LNCaP clone FGC (cell line): ENCODE results near the gene ZHX3.

Source experiments
- DNase-seq: peaks from one replicate; pipeline ENCODE4 v3.0.0-alpha.2; 2011; ENCODE audit warnings: low read depth
- H3K4me3 ChIP-seq: 2 replicates; pipeline ENCODE4 v1.5.1; 2011; ENCODE audit warnings: mild to moderate bottlenecking, low read depth, low read length, control low read depth
- TF ChIP-seq, protein P1 (sequence below): IDR thresholded peaks from 2 replicates; pipeline ENCODE4 v1.5.1; 2012; ENCODE audit warnings: mild to moderate bottlenecking; ENCODE audit not compliant: control insufficient read depth, insufficient read depth; ENCODE audit errors: extremely low read depth

The ZHX3 gene

DNA sequence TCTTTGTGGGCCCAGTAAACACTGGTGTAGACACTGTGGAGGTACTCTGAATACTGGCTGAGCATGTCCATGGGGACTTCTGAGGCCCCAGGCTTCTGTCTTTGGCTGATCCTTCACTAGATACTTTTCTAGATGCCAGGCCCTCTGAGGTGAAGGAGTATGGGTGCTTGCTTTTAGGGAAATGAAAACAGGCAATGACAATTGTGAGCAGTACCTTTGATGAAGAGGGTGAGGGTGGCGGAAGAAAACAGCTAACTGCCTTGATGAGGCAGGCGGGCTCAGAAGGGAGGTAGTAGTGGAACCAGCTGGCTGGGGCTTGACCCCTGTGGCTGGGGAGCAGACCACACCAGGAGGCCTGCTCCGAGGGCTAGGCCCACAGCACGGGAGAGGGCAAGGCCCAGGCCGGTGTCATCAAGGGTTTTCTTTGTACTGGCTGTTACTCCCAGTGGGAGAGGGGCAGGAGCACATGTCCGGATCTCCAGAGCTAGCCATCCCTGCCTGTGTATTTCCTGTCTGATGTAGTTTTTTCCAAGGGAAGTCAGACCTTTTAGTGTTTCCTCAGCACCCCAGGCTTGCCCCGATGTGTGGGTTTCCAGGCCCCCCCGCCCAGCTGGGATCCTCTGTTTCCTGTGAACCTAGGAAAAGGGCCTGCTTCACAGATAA is 176.2 kb downstream of the ZHX3 start:
- DNase-seq = no peak
- no peak overlapping the region for H3K4me3 ChIP-seq

DNA sequence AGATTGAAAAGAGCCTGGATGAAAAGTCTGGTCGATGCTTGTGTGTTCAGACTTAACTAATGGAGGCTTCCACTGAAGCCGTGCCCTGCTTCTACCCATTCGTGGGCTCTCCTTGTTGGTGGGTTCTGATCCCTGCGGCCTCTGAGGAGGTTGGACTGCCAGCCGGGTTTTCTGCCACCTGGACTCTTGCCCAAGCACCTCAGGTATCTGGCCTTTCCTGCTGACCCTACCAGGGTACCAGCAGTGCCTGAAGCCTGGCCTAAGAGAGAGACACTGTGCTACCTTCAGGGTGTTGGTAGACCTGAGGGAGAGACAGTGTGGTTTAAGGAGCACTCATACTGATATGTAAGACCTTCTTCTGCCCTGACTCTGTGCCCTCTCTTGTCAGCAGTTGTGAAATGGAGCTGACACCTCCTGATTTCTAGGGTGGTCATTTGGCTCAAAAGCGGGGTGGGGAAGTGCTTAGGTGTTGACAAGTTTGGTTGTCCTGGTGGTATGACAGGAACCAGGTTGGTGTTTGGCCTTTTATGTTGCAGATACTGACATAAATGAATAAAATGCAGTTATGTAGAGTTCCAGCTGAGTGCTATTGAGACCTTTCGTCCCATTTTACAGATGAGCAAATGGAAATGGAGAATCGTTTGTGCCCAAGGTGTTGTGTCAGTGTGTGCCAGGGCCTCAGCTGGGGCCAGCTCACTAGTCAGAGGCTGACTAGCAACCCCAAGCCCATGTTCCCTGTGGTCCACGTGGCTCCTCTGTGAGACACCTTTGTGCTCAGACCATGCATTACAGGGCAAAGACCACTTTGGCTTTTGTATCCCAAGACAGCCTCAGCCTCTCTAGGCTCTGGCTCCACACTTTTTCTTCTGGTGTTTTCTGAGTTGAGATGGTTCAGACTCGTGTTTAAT is 177.1 kb downstream of the ZHX3 start:
- TF ChIP-seq, protein P1, sequence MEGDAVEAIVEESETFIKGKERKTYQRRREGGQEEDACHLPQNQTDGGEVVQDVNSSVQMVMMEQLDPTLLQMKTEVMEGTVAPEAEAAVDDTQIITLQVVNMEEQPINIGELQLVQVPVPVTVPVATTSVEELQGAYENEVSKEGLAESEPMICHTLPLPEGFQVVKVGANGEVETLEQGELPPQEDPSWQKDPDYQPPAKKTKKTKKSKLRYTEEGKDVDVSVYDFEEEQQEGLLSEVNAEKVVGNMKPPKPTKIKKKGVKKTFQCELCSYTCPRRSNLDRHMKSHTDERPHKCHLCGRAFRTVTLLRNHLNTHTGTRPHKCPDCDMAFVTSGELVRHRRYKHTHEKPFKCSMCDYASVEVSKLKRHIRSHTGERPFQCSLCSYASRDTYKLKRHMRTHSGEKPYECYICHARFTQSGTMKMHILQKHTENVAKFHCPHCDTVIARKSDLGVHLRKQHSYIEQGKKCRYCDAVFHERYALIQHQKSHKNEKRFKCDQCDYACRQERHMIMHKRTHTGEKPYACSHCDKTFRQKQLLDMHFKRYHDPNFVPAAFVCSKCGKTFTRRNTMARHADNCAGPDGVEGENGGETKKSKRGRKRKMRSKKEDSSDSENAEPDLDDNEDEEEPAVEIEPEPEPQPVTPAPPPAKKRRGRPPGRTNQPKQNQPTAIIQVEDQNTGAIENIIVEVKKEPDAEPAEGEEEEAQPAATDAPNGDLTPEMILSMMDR = no peak
- no peak overlapping the region for H3K4me3 ChIP-seq
- no peak for DNase-seq

More for the DNA sequence above, 176.2 kb downstream of the ZHX3 start:
- TF ChIP-seq, protein P1 = no peak

DNA sequence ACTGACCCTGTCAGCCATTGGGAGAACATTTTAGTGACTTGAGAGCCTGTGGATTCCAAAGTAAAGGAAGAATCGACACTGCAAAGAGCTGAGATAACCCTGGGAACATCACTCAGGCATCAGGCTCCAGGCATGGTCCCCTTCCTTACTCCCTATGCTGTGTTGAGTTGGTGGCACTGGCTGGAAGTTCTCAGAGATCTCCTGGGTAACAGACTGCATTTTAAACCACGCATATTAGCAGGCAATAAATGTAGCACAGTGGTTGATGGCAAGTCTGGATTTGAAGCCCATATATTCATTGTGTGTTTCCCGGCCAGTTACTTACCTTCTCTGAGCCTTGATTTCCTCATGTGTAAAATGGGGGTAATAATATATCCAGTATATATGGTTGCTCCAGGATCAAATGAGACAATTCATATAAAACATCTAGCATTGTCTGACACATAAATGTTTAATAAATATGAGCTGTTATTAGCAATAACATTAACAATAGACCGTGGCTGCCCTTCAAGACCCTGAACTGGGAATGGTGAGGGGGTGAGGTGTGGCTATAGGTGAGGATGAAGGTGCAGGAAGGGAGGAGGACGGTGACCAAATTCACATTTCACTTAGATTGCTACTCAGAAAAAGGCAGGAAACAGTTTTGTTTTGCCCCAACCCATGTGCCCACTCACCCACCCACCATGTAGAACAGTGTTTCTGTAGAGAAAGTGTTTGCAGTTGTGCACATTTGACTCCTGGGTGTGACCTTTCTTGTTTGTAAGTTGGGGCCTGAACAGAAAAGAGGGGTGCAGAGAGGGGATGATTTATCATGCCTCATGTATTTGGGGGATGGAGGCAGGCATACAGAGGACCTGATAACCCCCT is 178.1 kb downstream of the ZHX3 start:
- H3K4me3 ChIP-seq = peak overlapping the region; percentile 80
- DNase-seq = no peak
- TF ChIP-seq, protein P1 = no peak

DNA sequence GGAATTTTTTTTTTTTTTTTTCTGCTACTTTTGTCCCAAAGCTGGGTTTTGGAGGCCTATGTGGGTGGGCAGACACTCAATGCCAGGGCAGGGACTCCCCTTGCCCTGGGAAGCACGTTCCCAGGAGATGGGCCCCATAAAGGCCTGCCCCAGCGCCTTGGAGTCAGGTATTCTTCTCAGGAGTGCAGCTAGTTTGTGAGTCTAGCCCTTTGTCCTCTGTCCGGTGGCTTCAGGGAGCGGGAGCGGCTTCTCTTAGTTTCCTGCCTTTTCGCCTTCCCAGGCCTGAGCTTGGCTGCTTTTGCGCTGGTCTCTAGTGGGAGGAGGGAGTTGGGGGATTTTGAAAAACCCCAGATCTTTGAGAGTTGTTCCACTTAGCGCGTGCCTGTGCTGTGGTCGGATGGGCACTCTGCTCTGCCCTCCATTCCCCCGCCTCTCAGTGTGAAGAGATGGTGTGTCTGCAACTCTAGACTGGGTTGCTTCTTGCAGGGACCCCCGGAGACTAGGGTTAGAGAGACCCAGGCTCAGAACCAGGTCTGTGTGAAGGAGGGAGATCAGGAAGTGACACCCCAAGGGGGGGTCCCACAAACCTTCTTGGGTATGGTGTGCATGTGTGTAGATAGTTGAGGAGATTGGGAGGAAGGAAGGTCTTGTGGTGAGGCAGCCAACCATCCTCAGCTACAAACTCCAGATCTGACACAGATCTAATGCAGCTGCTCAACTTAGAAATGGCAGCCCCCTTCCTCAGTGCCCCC is 178.9 kb downstream of the ZHX3 start:
- TF ChIP-seq, protein P1 = no peak
- DNase-seq = no peak
- H3K4me3 ChIP-seq = peak overlapping the region; percentile 80

DNA sequence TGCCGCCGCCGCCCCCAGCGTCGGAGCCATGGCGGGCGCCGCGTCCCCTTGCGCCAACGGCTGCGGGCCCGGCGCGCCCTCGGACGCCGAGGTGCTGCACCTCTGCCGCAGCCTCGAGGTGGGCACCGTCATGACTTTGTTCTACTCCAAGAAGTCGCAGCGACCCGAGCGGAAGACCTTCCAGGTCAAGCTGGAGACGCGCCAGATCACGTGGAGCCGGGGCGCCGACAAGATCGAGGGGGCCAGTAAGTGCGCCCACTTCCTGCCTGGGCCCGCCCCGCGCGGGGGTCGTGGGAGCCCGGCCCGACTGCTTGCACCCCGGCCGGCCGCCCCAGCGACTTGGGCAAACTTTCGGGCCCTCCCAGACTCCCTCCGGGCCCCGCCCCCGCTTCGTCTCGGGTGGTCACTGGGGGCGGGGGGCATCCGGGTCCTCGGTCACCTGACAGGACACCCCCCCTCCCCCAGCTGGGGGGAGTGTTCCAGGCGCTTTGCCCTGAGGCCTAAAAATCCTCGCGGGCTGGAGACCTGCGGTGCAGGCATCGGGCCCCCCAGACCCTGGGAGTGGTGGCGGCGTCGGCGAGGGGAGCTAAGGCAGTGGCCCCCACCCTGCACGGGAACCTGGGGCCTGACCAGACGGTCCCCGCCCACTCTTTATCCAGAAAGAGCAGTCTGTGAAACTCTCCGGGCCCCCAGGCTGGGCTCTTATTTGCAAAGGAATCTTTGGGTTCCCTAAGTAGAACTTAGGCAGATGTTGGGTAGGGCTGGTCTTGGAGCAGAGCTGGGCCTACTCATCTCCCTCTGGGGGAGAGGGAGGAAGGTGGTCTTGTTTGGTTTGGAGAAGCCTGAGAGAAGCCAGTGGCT is 179.7 kb downstream of the ZHX3 start:
- no peak for DNase-seq
- peak overlapping the region; percentile 80 for H3K4me3 ChIP-seq

More for the DNA sequence above, 179.7 kb downstream of the ZHX3 start:
- TF ChIP-seq, protein P1 = no peak
